ENCODE measurements around the gene SLC6A1.

Gene SLC6A1

DNA sequence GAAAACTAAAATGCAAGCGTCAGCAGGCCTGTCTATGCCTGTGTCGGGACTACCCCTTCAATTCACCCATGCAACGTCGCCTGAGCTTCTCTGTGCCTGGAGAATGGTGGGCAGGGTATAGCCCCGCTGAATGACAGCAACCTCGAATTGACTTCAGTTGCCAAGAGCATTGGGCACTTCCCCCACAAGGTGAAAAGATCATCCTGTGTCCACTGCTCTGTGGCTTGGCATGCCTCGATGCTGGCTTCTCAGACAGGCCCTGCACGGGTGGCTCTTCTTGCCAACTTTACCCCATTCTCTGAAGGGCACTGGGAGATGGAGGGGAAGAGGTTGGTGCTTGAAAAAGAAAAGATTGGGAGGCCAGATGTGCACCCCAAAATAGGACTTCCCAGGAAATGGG is 3.3 kb downstream of the SLC6A1 start:
- DNase-seq, result no peak

DNA sequence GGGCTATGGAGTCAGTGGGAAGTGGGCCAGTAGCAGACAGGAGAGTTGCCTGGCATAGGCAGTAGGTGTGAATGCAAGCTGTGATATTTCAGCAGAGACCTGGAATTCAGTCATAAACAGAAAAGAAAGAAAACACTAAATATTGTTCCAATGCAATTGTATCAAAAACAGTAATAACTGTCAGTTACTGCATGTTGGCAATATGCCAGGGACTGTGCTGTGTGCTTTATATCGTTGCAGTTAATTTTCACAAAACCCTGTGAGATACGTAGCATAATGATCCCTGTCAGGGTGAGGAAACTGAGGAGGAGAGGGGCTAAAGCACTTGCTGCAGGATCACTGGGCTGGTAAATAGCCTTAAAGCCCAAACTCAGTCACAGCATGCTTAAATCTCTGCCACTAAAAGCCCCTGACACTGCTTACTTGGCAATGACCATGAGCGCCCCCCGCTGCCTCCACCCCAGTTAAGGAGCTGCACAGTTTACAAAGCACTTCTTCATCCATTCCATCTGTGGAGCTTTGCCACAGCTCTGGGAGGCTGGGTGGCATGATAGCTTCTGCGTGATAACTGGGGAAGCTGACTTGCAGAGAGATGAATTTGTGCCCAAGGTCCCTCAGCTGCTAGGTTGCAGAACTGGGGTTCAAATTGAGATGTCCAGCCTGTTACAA is 3.9 kb downstream of the SLC6A1 start:
- DNase-seq, result no peak

DNA sequence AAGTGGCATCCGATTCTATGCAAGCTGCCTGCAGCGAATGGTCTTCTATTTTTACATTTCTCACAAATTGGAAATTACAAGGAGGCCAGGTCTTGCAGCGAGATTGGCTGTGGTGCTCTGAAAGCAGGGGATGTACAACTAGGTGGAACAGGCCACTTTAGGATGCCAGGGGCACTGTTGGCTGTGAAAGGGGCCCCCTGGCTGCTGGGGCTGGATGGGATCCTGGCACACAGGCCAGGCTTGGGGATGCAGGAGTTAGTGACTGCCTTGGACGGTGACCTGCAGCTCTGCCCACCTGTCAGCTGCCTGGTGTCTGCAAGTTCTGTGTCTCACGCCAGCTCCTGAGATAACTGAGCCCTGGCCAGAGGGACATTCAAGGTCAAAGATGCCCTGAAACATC is 4.6 kb downstream of the SLC6A1 start:
- DNase-seq, result no peak

- DNase-seq, result no peak
Observed at GRCh38 chr3:10998542-10998941, 6.0 kb downstream of the SLC6A1 start.

GRCh38 chr3:10999221-11000107 is 6.9 kb downstream of the SLC6A1 start:
- DNase-seq, result no peak

DNA sequence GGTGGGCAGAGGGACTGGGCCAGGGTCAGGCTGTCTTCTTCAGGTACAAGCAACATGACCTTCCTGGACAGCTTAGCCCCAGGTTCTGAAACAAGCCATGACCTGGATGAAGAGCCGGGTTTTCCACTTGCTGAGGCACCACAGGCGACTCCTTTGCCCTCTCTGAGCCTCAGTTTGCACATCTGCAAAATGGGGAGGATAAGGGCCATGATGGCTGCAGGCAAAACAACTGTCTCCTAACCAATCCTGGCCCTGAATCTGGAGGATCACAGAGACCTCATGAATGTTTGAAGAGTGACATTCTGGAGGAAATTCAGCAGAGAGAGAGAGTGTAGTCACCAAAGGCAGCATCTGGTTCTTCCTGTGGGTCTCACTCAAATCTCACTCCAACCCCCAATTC is 8.0 kb downstream of the SLC6A1 start:
- no peak for DNase-seq

GRCh38 chr3:11001020-11001657 is 8.6 kb downstream of the SLC6A1 start:
- no peak for DNase-seq

GRCh38 chr3:11001658-11002021 is 9.1 kb downstream of the SLC6A1 start:
- no peak for DNase-seq

- DNase-seq, result no peak
Observed at GRCh38 chr3:11002371-11002807, 9.8 kb downstream of the SLC6A1 start.

DNA sequence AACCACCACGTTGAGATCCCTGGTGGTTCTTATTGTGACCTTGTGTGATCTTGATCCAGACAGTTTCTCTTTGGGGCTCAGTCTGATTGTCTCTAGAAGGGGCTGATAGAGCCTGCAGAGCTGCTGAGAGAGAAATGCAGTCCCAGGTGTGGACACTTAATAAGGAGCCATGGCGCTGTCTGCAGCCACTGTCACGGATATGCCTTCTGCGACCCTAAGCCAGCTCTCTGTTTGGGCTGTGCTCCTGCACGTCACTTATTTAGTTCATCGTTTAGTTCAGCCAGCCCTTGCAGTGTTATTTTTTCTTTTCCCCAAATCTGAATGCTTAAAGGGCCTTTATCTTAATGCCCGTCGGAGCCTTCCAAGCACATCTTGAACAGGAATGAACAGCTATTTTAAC is 12.0 kb downstream of the SLC6A1 start:
- no peak for DNase-seq

DNA sequence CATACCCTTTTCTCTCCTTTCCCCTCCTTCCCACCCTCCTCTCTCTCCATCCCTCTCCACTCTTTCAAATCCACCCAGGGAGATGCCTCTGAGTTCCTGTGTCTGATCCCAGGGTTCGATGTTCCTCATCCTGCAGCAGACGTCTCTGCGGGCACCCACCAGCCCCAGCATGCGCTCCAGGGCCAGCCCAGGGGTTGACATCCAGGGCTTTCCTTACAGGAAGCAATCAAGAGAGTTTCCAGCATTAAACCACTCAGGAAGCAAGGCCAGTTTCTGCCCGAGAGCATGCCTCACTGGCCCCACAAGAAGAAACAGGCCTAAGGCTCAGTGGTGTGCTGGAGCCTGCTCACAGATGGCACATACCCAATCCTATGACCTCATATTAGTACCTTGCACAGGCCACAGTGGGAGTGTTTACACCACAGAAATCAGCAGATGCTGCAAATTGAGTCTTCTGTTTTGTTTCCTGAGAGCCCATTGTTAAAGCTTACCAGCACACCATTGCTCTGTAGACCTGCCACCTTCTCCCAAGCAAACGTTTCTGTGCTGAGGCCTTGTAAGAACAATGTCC is 13.2 kb downstream of the SLC6A1 start:
- DNase-seq, result no peak

GRCh38 chr3:11006986-11007933 is 14.7 kb downstream of the SLC6A1 start:
- no peak for DNase-seq

- no peak for DNase-seq
Observed at GRCh38 chr3:11009898-11010297, 17.4 kb downstream of the SLC6A1 start.

DNA sequence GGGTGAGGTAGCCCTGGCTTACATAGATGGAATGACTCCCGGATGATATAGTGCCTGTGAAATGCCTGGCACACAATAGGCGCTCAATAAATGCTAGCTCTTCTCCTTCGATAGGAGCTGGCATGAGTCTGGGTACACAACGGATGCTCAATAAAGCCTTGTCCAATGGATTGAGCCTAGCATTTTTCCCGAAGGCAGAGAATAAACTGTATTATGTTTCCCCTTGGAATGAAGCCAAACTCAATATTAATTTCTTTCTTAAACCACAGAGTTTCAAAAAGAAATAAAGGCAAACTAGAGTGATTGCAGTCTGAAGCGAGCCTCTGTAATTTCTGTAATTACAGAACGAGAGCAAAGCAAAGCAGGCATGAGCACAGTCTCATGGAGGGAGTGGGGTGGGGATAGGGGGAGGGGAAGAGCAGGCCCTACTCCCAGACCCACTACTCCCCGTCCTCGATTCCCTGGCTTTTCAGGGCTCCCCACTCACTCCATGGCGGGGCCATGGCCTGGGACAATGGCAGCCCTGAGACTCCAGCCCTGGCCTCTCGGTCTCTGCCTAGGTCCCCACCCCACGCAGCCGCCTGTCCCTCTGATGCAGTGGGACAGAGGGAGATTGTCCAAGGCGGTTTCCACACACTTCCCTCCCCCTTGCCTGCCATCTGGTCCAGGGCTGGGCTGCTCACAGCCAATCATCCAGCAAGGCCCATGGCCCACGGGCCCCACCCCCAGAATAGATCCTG is 18.0 kb downstream of the SLC6A1 start:
- DNase-seq, result no peak

DNA sequence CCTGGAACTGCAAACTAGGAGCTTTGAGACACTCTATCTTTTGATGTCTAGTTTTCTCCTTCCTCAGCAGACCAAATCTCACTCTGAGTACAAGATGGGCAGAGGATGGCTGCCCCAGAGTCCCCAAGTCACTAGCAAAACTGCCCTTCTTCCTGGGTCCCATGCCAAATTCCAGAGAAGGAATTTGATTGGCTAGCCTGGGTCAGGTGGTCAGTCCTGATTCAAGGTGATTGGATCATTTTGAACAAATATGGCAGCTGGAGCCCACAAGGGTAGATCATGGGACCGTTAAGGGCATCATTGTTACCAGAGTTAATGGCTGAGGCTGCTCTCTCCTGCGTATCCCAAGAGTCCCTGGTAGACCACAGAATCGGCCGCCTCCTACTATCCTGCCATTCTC is 21.7 kb downstream of the SLC6A1 start:
- DNase-seq, result no peak

- no peak for DNase-seq
Observed at GRCh38 chr3:11014752-11015151, 22.2 kb downstream of the SLC6A1 start.

DNA sequence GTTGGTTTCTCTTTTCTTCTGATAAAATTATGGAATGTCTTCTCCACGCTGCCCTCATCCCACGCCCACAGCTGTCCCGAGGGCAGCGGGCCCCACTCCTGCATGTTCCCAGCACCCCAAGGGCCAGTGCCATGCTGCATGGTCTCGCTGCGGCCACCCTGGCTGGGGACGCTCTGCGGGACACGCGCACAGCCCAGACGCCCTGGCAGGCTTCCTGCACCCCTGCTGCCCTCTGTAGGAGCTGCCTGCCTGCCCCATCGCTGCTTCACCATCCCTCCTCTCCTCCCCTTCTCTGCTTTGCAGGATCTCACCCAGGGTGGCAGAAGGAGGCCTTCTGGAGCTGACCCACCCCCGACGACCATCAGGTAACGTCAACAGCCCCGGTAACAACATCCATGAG is 22.8 kb downstream of the SLC6A1 start:
- DNase-seq, result no peak

DNA sequence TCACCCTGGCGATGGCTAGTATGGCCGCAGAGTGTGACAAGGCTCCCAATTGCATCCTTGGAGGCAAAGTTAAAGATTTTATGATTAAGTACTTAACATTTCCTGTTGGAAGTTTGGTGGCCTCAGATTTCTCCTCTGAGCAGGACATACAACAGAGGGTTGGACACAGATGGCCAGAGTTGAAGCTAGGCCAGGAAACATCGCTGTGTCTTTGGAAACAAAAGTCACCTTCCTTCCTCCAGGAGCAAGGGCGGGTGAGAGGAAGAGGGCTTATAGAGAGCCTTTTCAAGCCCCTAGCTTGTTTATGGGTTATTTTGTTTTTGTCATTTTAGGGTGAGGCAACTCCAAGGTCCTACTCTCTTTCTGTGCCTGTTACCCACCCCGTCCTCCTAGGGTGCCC is 24.2 kb downstream of the SLC6A1 start:
- DNase-seq, result no peak

DNA sequence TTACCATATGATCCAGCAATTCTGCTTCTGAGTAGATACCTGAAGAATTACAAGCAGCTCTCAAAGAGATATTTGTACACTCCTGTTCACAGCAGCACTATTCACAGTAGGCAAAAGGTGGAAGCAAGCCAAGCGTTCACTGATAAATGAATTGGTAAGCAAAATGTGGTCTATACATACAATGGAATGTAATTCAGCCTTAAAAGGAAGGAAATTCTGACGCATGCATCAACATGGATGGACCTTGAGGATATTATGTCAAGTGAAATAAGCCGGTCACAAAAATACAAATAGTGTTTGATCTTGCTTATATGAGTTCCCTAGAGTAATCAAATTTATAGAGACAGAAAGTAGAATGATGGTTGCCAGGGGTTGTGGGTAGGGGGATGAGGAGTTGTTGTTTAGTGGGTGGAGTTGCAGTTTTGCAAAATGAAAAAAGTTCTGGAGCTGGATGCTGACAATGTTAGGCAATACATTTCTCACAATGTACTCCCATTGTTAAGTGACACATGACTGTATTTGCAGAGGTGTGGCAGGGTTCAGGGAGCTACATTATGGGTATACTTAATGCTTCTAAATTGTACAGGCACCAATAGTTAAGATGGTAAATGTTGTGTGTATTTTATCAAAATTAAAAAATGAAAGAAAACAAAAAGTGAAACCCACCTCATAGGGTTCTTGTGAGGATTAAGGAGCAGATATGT is 26.7 kb downstream of the SLC6A1 start:
- no peak for DNase-seq

GRCh38 chr3:11020764-11021163 is 28.2 kb downstream of the SLC6A1 start:
- no peak for DNase-seq

DNA sequence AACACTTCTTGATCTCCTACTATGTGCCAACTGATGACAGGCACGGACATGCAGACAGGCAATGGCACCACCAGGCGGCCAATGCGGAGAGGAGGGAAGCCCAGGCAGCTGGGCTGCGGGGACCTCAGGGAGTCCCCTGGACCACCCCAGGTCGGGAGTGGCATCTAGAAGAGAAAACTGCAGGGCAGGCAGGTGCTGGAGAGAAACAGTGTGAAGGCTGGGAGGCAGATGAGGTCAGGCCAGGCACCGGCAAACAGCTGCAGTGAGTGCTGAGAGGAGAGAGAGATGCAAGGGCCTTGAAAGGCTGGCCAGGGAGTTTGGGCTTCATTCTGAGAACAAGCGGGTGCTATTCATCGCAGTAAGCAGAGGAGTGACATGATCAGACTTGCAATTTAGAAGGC is 29.1 kb downstream of the SLC6A1 start:
- no peak for DNase-seq
